Suppressor macrophage treated with lipopolysaccharide for 1 hour (primary cell): Measurements from ENCODE around the gene PLCL1.

Experiments used
- DNase-seq, 3 donors: peaks; one replicate each; pipeline ENCODE4 v3.0.0-alpha.2; 2020 to 2022

Gene PLCL1

GRCh38 chr2:198072655-198073054 is 268.3 kb downstream of the PLCL1 start:
- DNase-seq = no peak

DNA sequence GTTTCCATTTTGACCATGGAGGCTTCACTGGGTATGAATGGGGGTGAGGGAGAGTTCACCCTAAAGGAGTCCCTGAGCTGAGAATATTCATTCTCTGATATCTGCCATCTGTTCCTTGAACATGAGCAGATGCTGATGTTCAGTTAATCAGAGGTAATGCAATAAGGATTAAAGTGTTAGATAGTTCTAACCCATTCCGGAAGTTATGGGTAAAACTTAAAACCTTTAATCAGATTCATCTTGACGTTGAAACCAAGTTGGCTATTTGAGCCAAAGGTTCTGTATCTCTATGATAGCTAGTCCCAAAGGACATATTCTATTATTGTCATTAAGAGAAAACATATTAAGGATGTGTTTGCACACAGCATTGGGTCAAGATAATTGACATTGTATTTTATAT is 268.9 kb downstream of the PLCL1 start:
- no peak for DNase-seq

- no peak for DNase-seq
Observed at GRCh38 chr2:198077477-198077876, 273.1 kb downstream of the PLCL1 start.

DNA sequence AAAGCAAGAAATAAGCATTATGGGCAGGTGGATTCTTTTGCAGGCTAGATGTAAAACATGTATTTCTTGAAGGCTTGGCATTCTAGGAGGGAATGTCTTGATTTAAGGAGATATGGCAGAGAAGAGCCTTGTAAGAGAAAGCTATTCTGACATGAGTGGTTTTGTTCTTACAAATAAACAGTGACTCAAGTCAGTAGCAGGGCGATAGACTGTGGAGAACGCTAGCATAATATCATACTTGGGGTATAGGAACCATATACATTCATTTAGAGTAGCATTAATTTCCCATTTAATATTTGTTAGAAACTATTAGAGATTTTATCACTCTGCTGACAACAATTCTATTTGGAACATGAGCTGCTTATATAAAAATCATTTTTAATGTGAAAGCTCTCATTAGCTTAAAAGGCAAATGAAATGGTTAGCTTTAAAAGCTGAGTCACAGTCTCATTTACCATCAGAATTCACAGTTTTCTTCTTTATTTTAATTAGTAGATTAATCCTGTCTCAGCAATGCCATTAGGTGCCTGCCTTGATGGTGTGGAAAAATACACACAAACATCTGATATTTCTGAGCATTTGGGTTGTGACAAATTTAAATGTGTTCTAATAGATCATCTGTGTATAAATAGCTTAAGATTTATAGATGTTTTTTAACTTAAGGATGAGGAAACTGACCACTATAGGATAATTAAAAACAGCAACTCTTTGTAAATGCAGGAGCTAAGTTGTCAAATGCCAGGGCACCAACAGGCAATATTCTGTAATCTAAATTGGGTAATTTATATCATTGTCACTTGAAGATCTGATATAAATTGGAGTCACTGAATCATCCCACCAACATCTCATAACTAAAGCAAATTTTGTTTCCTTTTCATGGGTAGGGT is 276.7 kb downstream of the PLCL1 start:
- no peak for DNase-seq

GRCh38 chr2:198084156-198084555 is 279.8 kb downstream of the PLCL1 start:
- DNase-seq = no peak

DNA sequence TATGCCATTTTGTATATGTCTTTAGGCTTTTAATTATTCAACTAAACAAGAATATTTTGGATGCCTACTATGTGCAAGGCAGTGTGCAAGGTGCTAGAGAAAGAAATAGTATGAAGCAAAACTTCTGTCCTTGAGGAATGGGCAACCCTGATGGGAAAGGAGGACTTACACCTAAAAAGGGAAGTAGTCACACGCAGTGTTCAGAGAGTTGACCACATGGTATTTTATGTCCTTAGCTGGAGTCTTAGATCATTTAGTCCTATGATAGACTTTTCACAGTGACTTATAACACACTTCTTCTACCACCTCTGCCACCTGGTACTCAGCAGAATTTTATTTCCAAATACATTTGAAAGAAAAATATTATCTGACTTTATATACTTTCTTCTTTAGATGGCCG is 291.6 kb downstream of the PLCL1 start:
- peak; percentile 44 to 57 (median 49) for DNase-seq

- no peak for DNase-seq
Observed at GRCh38 chr2:198096965-198097364, 292.6 kb downstream of the PLCL1 start.

DNA sequence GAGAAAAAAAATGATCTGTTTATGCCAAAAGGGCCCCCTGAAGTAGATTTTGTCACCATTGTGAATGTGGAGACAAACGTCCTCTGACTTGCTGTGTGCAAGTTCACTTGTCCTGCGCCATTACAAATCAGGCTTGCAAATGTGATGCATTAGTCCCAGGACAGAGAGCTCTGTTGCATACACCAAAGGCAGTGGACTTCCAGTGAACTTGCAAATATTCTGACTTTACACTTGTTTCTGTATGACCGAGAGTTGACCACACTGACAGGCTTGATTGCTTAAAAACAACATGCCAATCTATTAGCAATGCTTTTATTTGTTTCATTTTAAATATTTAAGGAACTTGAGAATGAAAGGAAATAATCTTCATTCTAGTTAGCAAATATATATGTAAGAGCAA is 293.2 kb downstream of the PLCL1 start:
- no peak for DNase-seq

GRCh38 chr2:198098386-198098785 is 294.0 kb downstream of the PLCL1 start:
- no peak for DNase-seq

- peak; percentile 16 to 34 (median 32) for DNase-seq
Observed at GRCh38 chr2:198098918-198099317, 294.5 kb downstream of the PLCL1 start.

- peak; percentile 78 to 90 (median 90) for DNase-seq
Observed at GRCh38 chr2:198100346-198100745, 296.0 kb downstream of the PLCL1 start.

DNA sequence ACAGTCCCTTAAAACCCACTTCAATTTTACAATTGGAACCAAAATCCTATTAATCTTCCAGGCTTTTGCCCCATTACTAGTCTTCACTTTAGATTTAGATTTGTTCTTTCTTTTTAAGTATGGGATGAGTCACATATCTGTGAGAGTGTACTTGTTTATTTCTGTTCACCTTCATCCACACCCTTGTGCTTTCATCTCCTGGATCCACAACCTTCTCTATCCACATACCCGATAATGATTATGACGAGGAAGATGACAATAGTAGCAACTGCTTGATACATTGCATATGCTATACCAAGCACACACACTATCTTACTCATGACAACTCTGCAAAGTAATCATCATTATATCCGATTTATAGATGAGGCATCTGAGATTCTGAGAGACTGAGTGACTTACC is 297.3 kb downstream of the PLCL1 start:
- no peak for DNase-seq

DNA sequence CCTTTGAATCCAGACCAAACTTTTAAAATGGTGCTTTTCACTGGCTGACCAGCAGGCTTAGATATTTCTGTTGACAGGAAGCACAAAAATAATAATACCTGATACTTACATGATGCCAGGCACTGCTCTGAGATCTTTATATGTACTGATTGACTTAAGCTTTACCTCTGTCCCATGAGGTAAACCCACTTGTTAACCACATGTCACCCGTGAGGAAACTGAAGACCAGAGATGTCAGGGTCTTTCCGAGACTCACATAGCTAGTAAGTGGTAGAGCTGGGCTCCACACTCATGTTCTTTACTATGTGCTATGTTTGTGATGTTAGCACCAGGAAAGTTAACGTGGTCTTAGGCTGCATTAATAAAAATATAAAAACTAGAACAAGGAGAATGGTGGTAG is 297.7 kb downstream of the PLCL1 start:
- DNase-seq = no peak

DNA sequence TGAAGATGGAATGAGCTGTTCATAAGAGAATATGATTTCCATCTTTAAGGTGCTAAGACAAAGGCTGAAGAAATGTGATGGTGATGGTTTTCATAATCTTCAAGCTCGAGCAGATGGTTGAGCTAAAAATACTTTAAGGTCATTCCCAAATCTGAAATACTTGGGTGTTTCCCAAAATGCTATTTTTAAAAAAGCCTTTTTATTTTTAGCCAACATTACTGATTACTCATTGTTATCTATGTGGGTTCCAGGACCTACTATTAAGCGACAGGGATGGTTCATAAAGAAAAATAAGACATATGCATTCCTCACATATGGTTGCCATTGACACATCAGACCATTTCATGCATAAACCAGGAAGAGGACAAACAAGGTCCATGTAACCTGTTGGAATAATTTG is 298.5 kb downstream of the PLCL1 start:
- peak; percentile 31 to 61 (median 59) for DNase-seq

- DNase-seq = peak; percentile 84 to 92 (median 91)
Observed at GRCh38 chr2:198106621-198107385, 302.4 kb downstream of the PLCL1 start.

GRCh38 chr2:198113316-198113715 is 308.9 kb downstream of the PLCL1 start:
- peak in 1 of 3 donors; percentile 35 for DNase-seq

DNA sequence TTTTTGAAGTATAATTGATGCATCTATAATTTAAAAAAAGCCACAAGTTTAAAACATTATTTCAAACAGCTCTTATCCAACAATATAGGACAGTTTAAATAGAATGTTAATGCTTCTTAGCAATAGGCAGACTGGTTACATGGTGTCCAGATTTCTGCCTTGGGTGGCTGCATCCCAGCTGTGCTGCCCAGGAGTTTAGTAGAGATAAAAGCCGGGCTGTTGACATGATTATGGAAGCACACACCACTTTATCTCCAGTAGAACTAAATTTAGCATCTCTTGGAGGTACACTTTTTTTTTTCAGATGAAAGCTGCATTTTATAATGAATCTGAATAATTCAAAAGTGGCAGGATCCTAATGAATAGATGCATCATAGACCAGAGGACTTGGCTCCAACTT is 309.7 kb downstream of the PLCL1 start:
- no peak for DNase-seq

- DNase-seq = peak; percentile 73 to 84 (median 79)
Observed at GRCh38 chr2:198115201-198115600, 310.8 kb downstream of the PLCL1 start.

DNA sequence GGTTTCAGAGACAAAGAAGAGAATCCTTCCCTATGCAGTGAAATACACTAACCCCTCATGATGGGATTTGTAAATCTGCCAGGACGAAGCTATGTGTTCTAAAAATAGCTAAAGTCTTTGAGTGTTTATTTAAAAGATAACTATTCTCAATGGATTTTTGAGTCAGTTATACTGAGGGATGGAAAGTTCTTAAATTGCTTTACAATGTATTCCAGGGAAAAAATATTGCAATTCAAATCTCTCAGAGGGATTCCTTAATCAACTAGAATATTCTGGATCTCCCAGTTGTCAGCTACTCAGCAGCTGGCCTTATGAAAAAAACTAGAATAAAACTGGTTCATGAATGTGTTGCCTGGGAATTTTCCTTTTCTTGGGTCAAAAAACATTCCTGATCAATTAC is 312.4 kb downstream of the PLCL1 start:
- no peak for DNase-seq

- no peak for DNase-seq
Observed at GRCh38 chr2:198117406-198118041, 313.1 kb downstream of the PLCL1 start.

DNA sequence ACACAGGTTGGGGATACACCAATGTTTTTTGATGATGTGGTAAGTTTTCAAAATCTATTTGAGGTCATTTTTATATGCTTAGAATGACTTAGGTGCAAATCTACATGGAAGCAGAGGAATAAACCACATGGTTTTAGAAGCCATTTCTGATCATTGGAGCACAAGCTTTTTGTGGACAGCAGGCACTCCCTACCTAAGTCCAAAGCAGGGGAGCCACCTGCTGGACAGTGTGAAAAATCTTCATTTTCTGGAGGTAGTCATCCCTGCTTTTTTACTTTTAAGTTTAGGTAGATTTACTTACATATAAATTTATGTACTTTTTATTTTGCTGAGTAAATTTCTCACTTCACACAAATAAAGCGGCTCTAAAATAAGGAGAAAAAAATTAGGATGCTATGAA is 323.2 kb downstream of the PLCL1 start:
- peak; percentile 77 to 85 (median 83) for DNase-seq

GRCh38 chr2:198129609-198130008 is 325.2 kb downstream of the PLCL1 start:
- peak; percentile 53 to 68 (median 64) for DNase-seq

DNA sequence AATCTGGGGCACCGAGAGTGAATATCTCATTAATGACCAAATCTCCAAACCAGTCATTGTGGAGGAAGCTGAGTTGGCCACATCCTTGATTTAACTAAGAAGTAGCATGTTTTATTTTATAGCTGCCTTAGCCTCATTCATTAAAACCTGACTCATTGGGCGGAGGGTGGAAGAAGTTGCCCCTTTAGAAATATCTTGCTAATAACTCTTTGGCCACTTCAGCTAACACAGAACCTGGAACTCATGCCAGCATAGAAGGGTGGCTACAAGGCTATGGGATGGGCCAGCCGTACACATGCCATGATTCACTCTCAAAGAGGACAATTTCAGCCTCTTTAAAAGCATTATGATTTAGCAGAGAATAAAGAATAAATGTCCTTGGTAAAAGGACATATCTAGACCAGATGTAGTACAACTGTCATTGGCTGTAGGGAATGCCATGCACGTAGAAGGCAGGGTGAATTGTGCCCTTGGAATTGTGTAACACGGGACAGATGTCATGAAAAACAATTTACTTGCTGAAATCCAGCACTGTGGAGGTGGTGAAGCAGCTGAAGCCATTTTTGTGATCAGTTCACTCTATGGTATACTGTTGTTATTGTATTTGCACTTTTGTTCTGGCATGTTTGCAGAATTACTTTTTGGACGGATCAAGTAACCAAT is 330.0 kb downstream of the PLCL1 start:
- no peak for DNase-seq
